ENCODE measurements around the gene ASB7.
"Not testable (repeated sequence)": the region's sequence is repeated elsewhere in the genome, so short reads cannot be mapped to it uniquely, and the experiment has no call there.

The ASB7 gene

GRCh38 chr15:100602064-100602822 is at the start of gene ASB7, which contains the start of gene LINS1:
Gene ASB7 (plus strand): TSS chr15:100602589. CDS start chr15:100612217, 9,628 bp downstream.
Gene LINS1 (minus strand): TSS chr15:100602184. CDS start chr15:100580842, 21,342 bp downstream.
- peak; percentile 100 for DNase-seq (ENCODE audit: low spot score)

DNA sequence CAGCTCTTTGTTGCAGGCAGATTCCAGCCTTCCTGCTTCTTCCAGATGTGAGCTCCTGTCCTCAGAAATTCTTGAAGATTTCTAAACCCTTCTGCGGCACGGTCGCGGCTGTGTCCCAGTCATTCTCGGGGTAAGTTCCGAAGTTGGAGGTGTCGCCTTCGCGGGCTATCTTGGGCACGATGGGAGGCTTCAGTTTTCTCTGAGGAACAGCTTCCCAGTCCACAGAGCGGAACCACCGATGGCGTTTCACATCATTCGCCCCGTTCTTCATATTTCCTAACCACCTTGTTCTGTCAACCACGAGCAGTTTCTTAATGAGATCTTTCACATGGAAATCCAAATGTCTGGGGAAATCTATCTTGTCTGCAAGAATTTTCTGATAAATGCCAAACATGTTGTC is 48.9 kb upstream of the ASB7 start:
- DNase-seq (ENCODE audit: low spot score), result no peak

- DNase-seq (ENCODE audit: low spot score), result no peak
These were observed 43.6 kb upstream of the ASB7 start for GRCh38 chr15:100558771-100559254.

DNA sequence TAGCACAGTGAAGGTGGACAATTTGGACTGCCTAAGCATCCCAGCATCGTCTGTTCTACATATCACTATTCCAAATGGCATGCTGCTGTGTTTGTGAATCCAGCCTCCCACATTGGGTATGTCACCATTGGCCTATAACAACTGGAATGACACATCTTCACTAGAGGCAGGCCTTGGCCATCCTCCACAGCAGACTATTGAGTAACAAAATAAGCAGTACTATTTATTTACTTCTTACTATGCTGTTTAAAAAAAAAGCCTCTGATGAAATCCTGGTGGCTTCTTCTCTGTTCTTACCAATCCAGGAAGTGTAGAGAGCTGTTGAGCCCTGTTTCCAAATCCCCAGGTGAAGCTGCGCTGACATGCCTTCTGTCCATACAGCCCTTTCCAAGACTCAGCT is 43.1 kb upstream of the ASB7 start:
- no peak for DNase-seq (ENCODE audit: low spot score)

GRCh38 chr15:100560323-100560722 is 42.1 kb upstream of the ASB7 start:
- DNase-seq (ENCODE audit: low spot score), result no peak

DNA sequence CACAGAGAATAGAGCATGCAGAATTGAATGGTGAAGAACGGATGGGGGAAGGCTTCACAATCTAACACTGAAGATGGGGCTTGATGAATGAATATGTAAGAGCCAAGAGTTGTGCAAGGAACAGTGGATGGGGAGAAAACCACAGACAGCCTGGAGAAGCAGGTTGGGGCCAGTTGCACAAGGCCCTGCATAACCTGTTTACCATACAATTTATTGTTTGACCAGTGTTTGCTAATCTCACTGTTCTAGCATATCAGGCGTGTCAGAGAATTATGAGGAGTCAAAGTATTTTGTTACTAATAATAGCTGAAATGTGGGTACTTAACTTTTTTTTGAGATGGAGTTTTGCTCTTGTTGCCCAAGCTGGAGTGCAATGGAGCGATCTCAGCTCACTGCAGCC is 36.8 kb upstream of the ASB7 start:
- no peak for DNase-seq (ENCODE audit: low spot score)

- DNase-seq (ENCODE audit: low spot score), result no peak
These were observed 35.4 kb upstream of the ASB7 start for GRCh38 chr15:100566850-100567628.

GRCh38 chr15:100569391-100569790 is 33.0 kb upstream of the ASB7 start:
- no peak for DNase-seq (ENCODE audit: low spot score)

- DNase-seq (ENCODE audit: low spot score), result no peak
These were observed 32.1 kb upstream of the ASB7 start for GRCh38 chr15:100570275-100570674.

DNA sequence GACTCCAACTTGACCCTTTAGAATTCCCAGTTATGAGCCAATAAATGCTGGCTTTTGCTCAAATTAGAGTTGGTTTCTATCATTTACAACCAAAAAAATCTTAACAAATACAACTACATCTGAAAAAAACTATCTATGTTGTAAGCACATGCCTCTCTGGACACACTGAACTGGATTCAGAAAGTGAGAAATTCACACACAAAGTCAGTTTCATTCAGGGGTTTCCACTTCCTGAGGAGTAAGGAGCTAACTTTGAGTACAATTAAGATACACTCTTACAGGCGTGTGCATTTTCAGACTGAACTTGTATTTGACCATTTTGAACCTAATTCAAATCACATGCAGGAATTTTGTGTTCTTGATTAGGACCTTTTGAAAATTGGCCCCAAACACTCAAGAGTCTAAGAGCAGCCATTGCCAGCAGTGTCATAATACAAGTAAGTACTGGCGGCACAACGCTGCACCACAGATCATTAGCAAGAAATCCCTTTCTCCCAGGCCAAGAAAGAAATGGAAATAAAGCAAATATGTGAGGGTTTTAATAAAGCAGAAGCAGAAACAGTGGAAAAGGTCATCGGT is 31.6 kb upstream of the ASB7 start:
- DNase-seq (ENCODE audit: low spot score), result no peak

DNA sequence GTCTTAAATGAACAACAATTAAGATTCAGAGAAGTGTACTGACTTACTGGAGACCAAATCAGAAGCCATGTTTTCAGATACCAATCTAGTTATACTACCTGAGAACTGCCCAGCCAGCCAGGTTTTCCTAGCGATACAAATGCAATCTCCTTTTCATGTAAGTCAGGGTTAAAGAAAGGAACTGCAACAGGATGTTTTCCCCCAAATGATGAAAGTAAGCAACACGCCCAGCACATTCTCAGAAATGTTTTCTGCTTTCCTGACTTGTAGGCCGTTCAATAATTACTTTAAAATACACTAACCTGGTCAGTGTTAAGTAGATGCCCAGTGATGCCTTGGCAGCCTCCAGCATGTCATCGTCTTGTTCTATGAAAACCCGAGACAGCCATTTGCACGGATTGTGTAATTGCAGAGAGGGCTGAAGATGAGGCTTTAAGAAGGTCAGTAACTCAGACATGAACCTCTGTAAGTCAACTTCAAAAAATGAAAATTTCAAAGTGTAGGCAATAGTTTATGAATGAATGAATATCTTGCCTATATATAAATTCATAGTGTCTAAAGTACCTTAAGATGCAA is 30.7 kb upstream of the ASB7 start:
- DNase-seq (ENCODE audit: low spot score), result no peak

DNA sequence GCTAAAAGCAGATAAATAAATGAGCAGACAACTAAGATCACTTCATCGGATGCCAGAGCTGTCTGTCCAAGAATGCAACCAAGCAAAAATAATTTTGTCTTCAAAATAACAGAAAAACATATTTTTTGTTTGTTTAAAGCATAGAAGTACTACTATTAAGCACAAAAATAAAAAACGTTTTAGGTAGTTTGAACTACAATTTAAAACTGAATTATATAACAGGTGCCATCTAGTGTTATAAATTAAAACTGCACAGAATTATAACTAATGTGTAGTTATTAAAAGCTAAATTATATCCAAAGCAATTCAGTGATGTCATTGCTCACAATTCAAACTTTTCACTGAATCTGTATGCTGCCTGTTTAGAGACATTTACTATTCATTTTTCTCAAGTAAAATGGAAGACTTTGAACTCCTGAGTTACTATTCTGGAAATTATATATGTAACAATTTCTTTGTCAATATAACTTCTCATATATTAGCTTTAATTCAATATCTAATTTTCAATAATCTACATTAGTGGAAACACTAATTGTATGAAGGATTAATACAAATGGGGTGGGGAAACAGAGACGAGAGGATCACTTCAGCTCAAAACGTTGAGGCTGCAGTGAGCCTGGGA is 29.9 kb upstream of the ASB7 start:
- DNase-seq (ENCODE audit: low spot score), result peak; percentile 50

DNA sequence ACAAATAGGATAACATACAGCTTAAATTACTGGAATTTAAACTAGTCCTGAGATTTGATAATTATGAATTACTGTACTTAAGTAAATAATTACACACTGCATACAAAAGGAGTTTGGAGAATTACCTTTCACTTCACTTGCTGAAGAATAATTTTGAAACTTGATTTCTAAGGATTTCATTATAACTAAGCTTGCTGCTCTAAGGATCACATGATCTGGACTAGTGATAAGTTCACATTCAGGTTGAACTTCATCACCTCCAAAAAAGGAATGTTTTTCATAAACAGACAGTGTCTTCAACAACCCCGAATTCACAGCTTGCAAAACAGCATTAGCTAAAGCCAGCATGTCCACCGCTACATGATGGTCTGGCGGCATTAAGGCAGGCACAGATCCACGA is 28.9 kb upstream of the ASB7 start:
- DNase-seq (ENCODE audit: low spot score), result no peak

DNA sequence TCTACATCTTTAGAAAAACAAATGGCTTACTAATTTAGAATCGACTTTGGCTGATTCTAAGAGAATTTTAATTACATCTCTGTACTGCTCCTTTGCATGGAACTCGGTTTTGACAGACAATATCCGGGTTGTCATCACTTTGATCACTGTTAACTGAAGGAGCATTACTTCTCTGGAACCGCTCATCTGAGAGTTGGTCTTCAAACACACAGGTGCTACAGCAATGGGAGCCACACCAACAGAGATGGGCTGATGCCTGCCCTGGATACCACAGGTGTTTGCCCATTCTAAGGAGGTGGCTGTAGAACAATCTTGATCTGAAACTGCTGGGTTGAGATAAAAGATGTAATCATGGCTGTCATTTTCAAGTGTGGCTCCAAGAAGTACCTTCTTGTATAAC is 22.0 kb upstream of the ASB7 start:
- DNase-seq (ENCODE audit: low spot score), result no peak

DNA sequence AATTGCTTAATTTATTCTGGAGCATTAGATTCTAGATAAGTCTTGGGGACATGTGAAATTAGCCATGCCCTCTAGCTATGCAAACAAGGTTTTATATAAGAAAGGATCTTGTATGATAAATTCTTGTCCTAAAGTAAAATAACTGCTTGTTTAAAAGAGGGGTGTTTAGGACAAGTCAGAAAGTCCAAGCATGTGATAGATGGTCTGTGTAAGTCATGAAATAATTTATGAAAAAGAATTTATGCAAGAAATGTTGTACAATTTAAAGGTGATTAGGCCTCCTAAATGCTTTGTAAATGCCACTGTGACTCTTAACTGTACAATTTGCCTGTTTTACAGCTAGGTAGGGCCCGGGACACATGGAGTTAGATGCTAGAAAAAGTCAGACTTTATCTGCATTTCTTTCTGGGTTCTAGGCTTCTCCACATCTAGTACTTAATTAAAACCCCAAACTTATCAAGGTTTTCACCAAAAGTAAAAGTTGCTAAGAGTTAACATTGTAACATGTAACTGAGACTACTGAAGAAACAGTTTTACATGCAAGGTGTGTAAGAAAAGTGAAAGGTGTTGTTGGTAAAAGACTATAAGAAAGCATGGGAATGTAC is 13.6 kb upstream of the ASB7 start:
- no peak for DNase-seq (ENCODE audit: low spot score)

- DNase-seq (ENCODE audit: low spot score), result not testable (repeated sequence)
These were observed 11.2 kb upstream of the ASB7 start for GRCh38 chr15:100591163-100591562.

DNA sequence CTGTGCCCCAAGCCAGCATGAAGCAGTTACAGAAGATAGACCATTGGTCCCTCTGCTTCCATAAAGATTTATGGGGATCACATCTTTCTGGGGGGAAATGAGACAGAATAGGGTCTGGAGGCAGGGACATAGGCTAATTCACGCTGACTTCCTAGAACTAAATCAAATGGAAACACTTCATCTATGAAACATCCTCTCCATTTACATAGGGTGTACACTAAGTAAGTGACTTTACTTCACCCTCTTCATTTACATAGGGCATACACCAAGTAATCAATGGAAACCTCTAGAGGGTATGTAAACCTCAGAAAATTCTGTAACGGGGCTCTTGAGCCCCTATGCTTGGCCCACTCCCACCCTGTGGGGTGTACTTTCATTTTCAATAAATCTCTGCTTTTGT is 10.6 kb upstream of the ASB7 start:
- no peak for DNase-seq (ENCODE audit: low spot score)

DNA sequence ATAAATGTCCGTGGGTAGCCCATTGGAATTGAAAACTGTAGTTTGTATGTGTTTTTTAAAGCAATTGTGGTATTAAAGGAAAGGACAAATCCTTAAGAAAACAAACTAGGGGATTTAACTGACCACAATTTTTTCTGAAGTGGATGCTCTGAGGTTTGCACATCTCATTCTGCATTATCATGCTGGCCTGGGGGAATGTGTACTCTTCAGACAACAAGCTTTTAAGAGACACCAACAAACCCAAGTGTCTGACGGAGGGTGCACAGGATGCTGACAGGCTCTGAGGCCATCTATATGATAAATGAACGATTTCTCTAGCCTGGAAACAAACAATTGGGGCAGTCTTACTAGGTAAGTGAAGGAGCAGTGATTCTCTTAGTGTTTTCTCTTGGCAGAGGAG is 9.5 kb upstream of the ASB7 start:
- DNase-seq (ENCODE audit: low spot score), result no peak

DNA sequence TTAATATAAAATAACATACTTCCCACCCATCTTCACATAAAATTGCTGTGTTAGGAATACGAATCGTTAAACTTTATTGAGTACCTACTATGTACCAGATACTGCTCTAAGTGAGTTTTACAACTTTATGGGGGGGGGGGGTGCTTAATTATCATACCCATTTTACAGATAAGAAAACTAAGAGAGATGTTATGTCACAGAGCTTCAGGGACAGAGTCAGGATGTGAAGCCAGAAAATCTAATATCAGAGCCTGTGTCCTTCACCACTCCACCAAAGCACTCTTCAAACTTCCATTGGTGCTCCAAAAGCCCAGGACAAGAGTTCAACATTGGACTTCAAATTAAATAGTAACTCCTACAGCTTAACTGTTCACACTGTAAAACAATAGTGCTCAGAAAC is 9.0 kb upstream of the ASB7 start:
- no peak for DNase-seq (ENCODE audit: low spot score)

GRCh38 chr15:100595964-100596363 is 6.4 kb upstream of the ASB7 start:
- no peak for DNase-seq (ENCODE audit: low spot score)

GRCh38 chr15:100596792-100597191 is 5.6 kb upstream of the ASB7 start:
- peak; percentile 95 for DNase-seq (ENCODE audit: low spot score)

GRCh38 chr15:100597862-100598261 is 4.5 kb upstream of the ASB7 start:
- DNase-seq (ENCODE audit: low spot score), result no peak

Measured in hematopoietic multipotent progenitor cell treated with erythropoietin and hydrocortisone succinate and interleukin-3 and kit ligand, for 15 days (in vitro differentiated cells).